Esophagus muscularis mucosa (tissue), 3 donors: Measurements from ENCODE around the gene ZBTB45.
A peak's percentile ranks its signal among the peaks of the same experiment; 100 is the strongest.

Experiments used
- CTCF ChIP-seq, 3 experiments: fragments of 200-600 bp in 2 of 3; fragments of 450-650 bp in 1 of 3; sonication (generic) in 2 of 3; IDR thresholded peaks; one replicate each; pipeline ENCODE4 v1.5.1; 2017 to 2019; ENCODE audit warnings: antibody characterized with exemption in 3 of 3, mild to moderate bottlenecking in 2 of 3, moderate library complexity in 1 of 3
- EP300 ChIP-seq: sonication (generic); formaldehyde crosslinking; IDR thresholded peaks from one replicate; pipeline ENCODE4 v1.6.1; 2017; ENCODE audit warnings: antibody characterized with exemption

GRCh38 chr19:58513694-58514563 is 5.7 kb downstream of the ZBTB45 start:
- TF ChIP-seq EP300 (no peak), CTCF (IDR thresholded peaks at IDR 0.05) (peak in 2 of 3 experiments; percentile 95 to 96)
